ENCODE data around the gene LRRC66.

Gene LRRC66

DNA sequence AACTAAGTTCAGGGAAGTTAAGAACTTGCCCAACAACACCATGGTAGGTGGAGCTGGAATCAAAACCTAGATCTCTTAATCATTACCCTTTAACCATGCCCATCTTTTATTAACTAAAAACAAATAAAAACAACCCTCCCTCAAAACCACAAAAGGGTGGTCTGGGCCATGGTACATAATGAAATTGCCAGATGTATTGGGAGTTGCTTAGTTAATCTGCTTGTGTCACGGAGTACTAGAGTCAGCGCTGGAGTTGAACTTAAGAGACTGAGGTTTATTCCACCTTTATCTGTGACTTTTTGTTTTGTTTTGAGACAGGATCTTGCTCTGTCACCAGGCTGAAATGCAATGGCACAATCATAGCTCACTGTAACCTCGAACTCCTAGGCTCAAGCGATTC lies 13.3 kb downstream of the LRRC66 start:
- DNase-seq: no peak

DNA sequence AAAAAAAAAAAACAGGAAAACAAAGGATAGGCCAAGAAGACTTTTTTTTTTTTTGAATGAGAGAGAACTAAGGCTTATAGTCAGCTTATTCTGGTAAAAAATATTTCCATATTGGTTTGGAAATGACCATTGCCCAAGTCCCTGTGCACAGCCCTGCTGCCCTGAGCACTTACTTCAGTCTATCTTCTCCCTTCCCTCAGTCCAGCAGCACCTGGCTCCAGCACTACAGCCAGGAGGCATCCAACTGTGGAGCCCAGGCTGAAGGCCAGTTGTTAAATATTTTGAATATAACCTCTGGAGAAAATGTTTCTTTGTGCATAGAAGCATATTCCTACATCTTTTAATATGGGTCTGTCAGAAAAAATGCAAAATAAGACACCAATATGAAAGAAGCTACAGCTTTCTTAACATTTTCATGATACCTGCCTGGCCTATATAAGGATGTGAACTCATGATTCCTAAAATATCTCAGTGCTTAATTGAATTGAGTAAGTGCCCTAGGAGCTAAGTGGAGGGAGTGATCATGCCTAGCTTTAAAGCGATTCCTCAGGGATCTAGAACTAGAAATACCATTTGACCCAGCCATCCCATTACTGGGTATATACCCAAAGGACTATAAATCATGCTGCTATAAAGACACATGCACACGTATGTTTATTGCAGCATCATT lies 14.4 kb downstream of the LRRC66 start:
- DNase-seq: no peak

DNA sequence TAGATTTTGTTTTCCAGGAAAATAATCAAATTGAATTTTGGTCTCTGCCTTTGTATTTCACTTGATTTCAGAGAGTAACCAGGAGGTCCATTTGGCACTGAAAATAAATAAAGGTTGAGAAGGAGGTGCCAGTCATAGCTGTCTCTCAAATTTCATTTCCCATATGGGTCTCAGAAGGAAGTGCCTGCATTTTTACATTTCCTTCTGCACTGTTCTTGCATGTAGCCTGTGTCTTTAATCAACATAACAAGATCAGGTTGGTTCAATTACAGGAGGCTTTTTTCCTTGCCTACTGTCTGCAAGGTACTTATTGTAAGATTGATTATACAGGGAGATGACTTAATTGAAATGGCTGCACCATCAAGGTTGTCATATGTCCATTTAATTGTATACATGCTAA lies 15.7 kb downstream of the LRRC66 start:
- no peak for DNase-seq

DNA sequence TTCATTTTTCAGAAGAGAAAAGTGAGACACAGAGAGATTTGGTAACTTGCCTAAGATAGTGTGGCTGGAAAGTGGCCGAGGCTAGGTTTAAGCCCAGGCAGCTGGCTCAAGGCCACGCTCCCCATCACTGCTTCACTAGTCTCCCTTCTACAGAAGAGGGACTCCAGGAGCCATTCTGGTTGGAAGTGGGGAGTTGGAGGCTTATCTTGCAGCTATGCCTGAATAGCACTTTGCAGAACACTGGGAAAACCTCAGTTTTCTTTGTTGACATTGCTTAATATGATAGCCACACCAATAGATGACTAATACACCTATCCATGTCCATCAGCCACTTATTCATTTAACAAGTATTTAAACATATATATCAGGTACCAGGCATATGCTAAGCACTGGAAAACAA lies 18.5 kb downstream of the LRRC66 start:
- no peak for DNase-seq

DNA sequence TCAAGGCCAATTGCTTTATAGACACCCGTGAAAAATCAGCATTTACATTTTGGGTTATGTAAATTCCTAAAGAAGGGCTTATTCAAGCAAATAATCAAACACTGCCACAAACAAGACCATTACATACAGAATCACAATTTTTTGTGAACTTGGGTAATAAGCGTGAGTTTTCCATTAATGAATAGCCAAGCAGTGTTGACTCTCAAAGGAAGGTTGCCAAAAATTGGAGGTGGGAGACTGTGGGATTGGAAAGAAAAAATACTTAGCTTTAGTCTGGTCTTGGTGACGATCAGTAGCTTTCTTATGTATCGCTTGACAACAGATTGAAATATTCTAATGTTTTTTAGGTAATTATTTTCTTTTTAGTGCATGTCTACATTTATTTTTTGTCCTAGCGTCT lies 20.9 kb downstream of the LRRC66 start:
- DNase-seq: no peak

DNA sequence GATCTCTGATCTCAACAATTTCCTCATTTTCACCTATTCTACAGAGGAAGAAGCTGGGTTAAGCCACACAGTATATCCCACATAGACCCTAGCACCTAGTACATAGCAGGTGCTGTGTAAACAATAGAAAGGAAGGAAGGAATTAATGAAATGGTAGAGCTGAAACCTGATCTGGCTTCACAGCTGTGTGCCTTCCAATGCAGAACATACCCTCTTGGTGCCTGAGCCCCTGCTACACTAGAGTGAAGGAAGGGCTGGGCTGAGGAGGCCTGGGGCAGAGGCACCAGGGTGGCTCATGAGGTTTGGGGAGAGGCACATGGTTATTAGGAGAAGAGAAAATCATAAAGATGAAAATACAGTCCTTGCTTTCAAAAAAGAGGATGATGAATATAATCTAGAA lies 21.3 kb downstream of the LRRC66 start:
- no peak for DNase-seq

DNA sequence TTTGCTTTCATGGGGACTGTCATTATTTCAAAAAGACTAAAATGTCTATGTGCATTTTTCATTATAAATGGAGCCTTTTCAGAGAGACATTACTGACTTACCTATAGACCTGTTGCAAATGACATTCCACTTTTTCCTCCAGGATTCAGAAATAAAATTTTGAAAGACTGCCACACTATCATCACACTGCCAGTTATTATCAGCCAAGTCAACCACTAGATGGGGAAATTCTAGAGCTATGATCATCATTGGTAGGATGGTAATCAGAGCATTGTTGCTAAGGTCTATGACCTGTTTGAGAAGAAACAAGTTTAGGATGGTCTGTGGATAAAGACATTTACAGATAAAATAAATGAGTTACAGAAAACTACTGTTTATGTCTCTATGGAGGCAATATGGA lies 22.5 kb downstream of the LRRC66 start:
- no peak for DNase-seq

DNA sequence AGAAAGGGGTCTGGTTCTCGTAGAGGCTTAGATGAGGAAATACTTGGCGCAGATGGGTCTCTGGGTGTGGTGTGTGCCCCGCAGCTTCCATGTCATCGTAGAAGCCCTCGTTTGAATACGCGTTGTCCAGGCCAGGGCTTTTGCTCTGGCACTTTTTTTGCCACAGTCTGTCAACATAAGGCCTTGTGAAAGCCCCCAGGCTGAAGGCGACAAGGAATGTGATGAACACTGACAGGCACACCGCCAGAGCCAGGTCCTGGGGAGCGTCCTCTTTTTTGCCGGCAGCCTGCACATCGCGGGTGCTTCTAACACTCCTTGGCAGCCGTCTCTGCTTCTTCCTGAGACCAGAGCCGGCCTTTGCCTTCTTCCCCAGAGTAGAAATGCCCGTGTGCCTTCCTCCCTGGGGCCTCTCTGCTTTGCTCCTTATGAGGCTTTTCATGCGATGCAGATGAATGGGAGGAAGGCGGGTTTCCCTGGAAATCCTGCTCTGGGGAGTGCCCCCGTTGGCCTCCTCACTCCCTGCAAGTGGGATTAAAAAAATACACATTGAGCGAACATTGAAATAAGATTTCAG lies 24.4 kb downstream of the LRRC66 start:
- DNase-seq: no peak

DNA sequence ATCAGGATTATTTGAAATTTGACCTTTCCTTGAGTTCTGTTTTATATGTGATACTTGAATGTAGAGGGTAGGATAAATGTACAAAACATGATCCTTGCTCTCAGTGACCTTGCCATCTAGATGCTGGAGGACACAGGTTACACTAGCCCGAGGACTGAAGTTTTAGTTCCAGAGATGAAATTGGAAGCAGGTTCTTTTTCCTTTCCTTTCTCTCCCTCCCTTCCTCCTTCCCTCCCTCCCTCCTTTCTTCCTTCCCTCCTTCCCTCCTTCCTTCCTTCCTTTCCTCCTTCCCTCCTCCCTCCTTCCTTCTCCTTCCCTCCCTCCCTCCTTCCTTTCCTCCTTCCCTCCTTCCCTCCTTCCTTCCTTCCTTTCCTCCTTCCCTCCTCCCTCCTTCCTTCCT lies 54.3 kb downstream of the LRRC66 start:
- no peak for DNase-seq

DNA sequence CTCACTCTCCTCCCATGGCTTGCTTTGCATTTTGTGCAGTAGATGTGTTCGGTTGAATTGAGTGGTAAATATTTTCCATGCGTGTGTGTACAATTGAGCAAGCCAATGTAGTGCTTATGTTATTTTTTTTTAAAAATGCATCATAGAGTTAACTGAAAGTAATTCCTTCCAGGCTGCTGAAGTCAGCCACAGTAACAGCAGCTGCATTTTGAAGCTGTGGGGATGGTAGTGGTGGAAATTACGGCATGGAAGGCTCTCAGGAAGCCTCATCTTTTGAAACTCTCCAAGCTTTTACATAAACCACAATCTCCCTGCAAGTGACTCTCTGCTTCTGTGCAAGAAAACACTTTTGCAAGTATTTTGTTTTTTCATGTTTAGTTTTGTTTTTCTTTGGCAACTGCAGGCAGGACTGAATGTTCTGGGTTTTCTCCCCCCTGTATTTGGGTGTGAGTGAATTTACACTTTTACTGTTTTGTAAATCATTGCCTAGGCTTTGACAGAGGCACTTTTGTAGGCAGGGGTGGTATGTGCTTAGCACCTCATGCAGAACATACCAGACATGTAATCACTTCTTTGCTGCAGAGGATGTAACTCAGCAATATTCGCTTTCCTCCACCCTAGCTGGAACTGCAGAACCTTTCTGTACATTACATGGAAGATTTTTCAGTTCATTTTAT lies 56.2 kb downstream of the LRRC66 start:
- DNase-seq: no peak

DNA sequence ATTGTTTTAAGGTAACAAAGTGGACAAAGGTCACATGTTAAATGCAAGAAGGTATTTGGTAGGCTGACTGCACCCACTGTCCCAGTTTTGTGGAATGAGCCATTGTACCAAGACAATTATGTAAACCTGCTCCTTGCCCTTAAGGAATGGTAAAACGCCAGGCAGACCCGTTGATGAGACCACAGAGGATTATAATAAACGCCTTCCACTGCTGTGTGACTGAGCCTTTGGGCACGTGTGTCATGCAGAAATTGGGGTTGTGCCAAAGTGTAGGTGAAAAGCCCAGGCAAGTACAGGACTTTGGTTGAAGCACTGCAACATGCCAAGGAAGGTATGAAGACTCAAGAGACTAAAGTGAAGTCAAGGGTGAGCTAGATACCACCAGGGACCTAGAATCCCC lies 59.7 kb downstream of the LRRC66 start:
- DNase-seq: no peak

DNA sequence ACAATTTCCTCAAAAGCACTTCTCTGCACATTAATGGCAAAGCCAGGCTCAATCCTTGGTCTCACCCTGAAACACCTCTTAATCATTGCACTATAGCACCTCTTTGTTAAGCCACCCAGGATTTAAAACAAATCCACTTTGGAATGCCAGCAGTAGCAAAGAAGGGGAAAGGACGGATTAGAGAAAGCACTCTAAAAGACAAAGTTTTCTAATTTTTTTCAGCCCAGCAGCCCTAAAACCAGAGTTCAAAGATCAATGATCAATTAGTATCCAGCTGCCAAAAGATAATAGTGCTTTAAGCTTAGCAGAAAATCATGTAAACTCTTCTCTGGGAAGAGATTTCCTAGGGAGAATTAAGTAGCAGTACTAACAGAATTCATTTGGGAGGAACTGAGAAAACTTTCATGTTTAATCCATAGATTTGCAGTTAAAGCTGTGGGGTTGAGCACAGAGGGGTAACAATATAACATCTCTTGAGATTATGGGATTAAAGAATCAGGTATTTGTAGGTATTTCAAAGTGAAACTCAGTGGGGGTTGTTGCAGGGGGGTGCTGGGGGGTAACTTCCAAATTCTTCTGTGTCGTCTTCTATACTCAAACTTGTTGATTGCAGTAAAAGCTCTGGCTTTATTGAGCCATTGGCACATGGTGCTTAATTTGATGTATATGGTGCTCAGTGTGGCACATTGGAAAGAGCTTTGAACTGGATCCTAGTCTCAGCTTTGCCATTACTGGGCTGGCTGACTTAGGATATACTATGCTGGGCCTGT lies 61.8 kb downstream of the LRRC66 start:
- DNase-seq: no peak

Data from activated naive CD4-positive, alpha-beta T cell (primary cell).